GM21619 (cell line): ENCODE data around the gene FTHL17.

Source experiments
- ATAC-seq: cut with Tn5 transposase; IDR thresholded peaks from one replicate; pipeline ENCODE4 v1.9.1; 2021; ENCODE audit not compliant: unreplicated experiment

FTHL17 gene

DNA sequence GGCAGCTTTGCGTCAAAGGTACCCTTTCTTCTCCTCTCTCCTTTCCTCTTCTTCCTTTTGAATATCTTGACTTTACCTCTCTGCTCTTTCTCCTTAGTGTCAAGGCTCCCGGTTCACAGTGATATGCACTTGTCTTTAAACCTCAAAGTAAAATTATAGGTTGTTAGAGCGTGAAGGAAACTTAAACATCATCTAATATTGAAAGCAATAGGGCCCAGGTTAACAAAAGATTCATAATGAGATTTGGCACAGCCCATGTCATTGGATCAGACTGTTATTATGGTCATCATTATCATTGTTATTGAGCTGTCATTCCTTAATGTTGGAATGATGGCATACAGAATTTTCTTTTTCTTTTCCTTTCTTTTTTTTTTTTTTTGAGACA is 32.5 kb downstream of the FTHL17 start:
- peak; percentile 21 for ATAC-seq

DNA sequence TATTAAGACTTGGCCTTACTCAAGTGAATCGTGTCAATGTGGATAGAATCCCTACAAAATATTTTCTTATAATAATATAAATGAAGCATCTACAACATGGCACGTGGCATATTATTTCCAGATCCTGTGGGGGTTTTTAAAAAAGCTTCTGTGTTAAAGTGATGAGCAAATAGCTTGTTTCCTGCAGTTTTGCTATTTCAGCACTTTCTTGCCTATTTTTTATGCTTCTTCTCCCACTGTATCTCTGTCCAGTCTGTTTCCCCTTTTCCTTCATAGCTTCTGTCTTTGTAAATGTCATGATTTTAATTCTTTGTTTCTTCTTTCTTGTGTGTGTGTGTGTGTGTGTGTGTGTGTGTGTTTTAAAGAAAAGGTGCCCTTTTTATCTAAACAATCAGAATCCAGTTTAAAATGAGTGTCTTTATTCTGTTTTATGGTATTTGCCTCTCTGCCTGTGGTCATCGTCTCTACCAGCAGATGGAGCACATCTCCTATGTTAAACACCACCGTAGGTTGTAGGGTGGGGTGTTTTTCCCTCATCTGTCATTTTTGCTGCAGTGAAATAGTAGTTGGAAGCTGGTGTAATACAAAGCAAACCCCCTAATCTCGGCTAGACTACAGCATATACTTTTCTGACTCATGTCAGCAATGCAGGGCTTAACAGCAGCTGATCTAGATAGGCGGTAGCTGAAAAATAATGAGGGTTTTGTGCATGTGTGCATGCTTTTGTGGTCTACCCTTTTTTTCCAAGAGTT is 33.1 kb downstream of the FTHL17 start:
- ATAC-seq, result peak; percentile 80

DNA sequence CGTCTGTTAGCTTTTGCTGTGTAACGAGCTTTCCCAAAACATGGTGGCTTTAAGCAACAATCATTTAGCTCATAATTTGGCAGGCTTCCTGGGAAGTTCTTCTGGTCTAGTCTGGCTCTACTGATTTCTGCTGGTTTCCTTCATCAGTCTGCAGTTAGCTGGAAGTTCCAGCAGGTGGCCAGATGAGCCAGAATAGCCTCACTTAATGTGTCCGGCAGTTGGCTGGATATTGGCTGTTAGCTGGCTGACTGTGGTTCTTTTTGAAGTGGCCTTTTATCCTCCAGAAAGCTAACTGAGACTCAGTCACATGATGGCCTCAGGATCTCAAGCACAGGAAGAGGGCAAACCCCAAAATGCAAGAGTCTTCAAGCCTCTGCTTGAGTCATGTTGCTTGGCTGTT is 34.9 kb downstream of the FTHL17 start:
- ATAC-seq, result peak; percentile 81

DNA sequence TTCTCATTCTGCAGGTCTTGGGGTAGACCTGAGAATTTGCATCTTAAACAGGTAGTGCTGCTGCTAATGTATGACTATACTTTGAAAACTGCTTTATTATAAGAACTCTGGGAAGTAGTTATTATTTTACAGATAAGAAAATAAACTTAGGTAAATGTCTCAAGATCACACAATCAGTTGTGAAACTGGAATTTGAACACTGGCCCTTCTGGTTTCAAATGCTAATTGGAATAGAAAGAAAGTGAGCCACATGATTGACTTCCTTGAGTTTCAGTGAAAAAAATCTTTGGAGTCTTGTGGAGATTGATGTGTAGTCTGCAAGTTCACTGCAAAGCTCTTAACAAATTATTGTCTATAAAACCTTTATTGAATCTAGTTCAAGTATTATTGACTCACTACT is 44.5 kb downstream of the FTHL17 start:
- ATAC-seq, result no peak

- no peak for ATAC-seq
Measured at GRCh38 chrX:31024866-31025265, 47.0 kb downstream of the FTHL17 start.

- no peak for ATAC-seq
Measured at GRCh38 chrX:31021537-31021936, 50.3 kb downstream of the FTHL17 start.
